Measurements from ENCODE around the gene PAQR9. TPM values are rescaled to one million over a fixed set of nuclear protein-coding genes. Genes with fewer than 3 reads are reported as not detected.
"Not testable (repeated sequence)": the region's sequence is repeated elsewhere in the genome, so short reads cannot be mapped to it uniquely, and the experiment has no call there.

The PAQR9 gene
- total RNA-seq, 6 donors from 2014 or later: not detected

DNA sequence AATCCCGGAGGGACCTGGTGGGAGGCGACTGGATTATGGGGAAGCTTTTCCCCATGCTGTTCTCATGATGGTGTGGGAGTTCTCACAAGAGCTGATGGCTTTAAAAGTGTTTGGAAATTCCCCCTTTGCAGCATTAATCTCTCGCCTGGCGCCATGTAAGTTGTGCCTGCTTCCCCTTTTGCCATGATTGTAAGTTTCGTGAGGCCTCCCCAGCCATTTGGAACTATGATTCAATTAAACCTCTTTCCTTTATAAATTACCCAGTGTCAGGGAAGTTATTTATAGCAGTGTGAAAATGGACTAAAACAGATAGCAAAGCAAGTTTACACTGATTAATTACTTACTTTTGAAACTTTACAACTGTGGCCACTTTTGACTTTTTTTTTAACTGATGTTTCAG is 27.2 kb upstream of the PAQR9 start:
- H3K27me3 ChIP-seq: no peaks in the 10 kb centered on the region
- DNase-seq (no peak), ATAC-seq (ENCODE audit: low FRiP score in 2 of 2) (no peak)
- 78% methylated on average over 5 of the region's 5 CpGs for WGBS, 2 donors
- TF ChIP-seq, protein P1, sequence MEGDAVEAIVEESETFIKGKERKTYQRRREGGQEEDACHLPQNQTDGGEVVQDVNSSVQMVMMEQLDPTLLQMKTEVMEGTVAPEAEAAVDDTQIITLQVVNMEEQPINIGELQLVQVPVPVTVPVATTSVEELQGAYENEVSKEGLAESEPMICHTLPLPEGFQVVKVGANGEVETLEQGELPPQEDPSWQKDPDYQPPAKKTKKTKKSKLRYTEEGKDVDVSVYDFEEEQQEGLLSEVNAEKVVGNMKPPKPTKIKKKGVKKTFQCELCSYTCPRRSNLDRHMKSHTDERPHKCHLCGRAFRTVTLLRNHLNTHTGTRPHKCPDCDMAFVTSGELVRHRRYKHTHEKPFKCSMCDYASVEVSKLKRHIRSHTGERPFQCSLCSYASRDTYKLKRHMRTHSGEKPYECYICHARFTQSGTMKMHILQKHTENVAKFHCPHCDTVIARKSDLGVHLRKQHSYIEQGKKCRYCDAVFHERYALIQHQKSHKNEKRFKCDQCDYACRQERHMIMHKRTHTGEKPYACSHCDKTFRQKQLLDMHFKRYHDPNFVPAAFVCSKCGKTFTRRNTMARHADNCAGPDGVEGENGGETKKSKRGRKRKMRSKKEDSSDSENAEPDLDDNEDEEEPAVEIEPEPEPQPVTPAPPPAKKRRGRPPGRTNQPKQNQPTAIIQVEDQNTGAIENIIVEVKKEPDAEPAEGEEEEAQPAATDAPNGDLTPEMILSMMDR (IDR thresholded peaks at IDR 0.05): no peak
- no peak for TF ChIP-seq POLR2A (IDR thresholded peaks at IDR 0.05)
- H3K4me3 ChIP-seq: no peak overlapping the region
- peaks cover 0 to 7% (median 3%) of the 10 kb centered on the region in 4 donors for H3K4me1 ChIP-seq
- H3K9me3 ChIP-seq: no peaks in the 10 kb centered on the region
- no peak overlapping the region for H3K27ac ChIP-seq
- H3K36me3 ChIP-seq: no peaks in the 10 kb centered on the region

DNA sequence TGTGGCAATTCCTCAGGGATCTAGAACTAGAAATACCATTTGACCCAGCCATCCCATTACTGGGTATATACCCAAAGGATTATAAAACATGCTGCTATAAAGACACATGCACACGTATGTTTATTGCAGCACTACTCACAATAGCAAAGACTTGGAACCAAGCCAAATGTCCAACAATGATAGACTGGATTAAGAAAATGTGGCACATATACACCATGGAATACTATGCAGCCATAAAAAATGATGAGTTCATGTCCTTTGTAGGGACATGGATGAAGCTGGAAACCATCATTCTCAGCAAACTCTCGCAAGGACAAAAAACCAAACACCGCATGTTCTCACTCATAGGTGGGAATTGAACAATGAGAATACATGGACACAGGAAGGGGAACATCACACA is 25.4 kb upstream of the PAQR9 start:
- H3K27ac ChIP-seq; H3K9me3 ChIP-seq; H3K27me3 ChIP-seq; H3K4me3 ChIP-seq; H3K4me1 ChIP-seq; H3K36me3 ChIP-seq; ATAC-seq (ENCODE audit: low FRiP score in 2 of 2); DNase-seq: not testable (repeated sequence)
- WGBS, 2 donors: 83% methylated on average over 1 of the region's 3 CpGs; no CpG with 5 or more reads in 1 of the 2 donors

DNA sequence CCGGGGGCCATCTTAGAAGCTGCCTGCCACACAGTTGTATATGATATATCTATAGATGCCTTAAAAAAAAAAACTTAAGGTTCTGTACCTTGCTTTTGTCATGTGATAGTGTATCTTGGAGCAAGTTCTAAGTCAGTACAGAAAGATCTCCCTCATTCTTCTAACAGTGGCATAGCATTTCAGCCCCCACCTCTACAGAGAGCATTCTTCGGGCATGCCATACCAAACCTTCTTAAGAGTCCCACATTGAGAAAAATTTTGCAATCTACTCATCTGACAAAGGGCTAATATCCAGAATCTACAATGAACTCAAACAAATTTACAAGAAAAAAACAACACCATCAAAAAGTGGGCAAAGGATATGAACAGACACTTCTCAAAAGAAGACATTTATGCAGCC is 24.7 kb upstream of the PAQR9 start:
- not testable (repeated sequence) for H3K27ac ChIP-seq; H3K9me3 ChIP-seq; ATAC-seq (ENCODE audit: low FRiP score in 2 of 2); H3K27me3 ChIP-seq; DNase-seq; H3K4me3 ChIP-seq; H3K4me1 ChIP-seq; H3K36me3 ChIP-seq
- 72 to 89% methylated on average over 2 of the region's 2 CpGs for WGBS, 2 donors

- Histone ChIP-seq H3K4me3 (no peak overlapping the region), H3K27ac (no peak overlapping the region), H3K36me3 (no peaks in the 10 kb centered on the region), H3K27me3 (no peaks in the 10 kb centered on the region), H3K9me3 (no peaks in the 10 kb centered on the region), H3K4me1 (no peaks in the 10 kb centered on the region)
- 21 to 24% methylated on average over 6 to 7 of the region's 7 CpGs for WGBS, 2 donors
- no peak for TF ChIP-seq POLR2AphosphoS5 (IDR thresholded peaks at IDR 0.05)
- ATAC-seq (ENCODE audit: low FRiP score in 2 of 2) (peak in 1 of 2 donors; percentile 59), DNase-seq (no peak)
Observed at GRCh38 chr3:142987707-142988106, 24.2 kb upstream of the PAQR9 start.

GRCh38 chr3:142987080-142987700 is 23.7 kb upstream of the PAQR9 start:
- Histone ChIP-seq H3K4me3 (no peak overlapping the region), H3K4me1 (no peaks in the 10 kb centered on the region), H3K27me3 (no peaks in the 10 kb centered on the region), H3K36me3 (no peaks in the 10 kb centered on the region), H3K9me3 (no peaks in the 10 kb centered on the region), H3K27ac (no peak overlapping the region)
- WGBS, 2 donors: 56 to 63% methylated on average over 5 of the region's 5 CpGs
- TF ChIP-seq, protein P1 (IDR thresholded peaks at IDR 0.05): peak; percentile 42 to 66 (median 59)
- TF ChIP-seq POLR2AphosphoS5 (IDR thresholded peaks at IDR 0.05): no peak
- ATAC-seq (ENCODE audit: low FRiP score in 2 of 2) (peak in 1 of 2 donors; percentile 67), DNase-seq (no peak)

- H3K4me3 ChIP-seq: no peak overlapping the region
- WGBS, 2 donors: 96 to 97% methylated on average over 3 of the region's 3 CpGs
- no peak for ATAC-seq (ENCODE audit: low FRiP score in 2 of 2)
- TF ChIP-seq, protein P1 (IDR thresholded peaks at IDR 0.05): no peak
- TF ChIP-seq EP300 (IDR thresholded peaks at IDR 0.05) (no peak), POLR2A (IDR thresholded peaks at IDR 0.05) (no peak), POLR2AphosphoS5 (IDR thresholded peaks at IDR 0.05) (no peak)
- no peaks in the 10 kb centered on the region for H3K27me3 ChIP-seq
- no peak for DNase-seq
- H3K36me3 ChIP-seq: no peaks in the 10 kb centered on the region
- H3K27ac ChIP-seq: no peak overlapping the region
- H3K4me1 ChIP-seq: no peaks in the 10 kb centered on the region
- H3K9me3 ChIP-seq: no peaks in the 10 kb centered on the region
Observed at GRCh38 chr3:142984255-142984654, 20.8 kb upstream of the PAQR9 start.

Data from upper lobe of left lung (tissue), 6 donors.